ENCODE results near the gene AFTPH.
A peak's percentile ranks its signal among the peaks of the same experiment; 100 is the strongest.
"Not testable (repeated sequence)": the region's sequence is repeated elsewhere in the genome, so short reads cannot be mapped to it uniquely, and the experiment has no call there.

AFTPH gene

GRCh38 chr2:64493788-64494187 is 30.3 kb upstream of the AFTPH start:
- no peak overlapping the region for H3K4me3 ChIP-seq (ENCODE audit: low read depth, low read length)
- DNase-seq (ENCODE audit: low read depth): no peak

GRCh38 chr2:64498438-64498837 is 25.7 kb upstream of the AFTPH start:
- no peak for DNase-seq (ENCODE audit: low read depth)
- H3K4me3 ChIP-seq (ENCODE audit: low read depth, low read length): no peak overlapping the region

GRCh38 chr2:64500549-64500948 is 23.6 kb upstream of the AFTPH start:
- no peak overlapping the region for H3K4me3 ChIP-seq (ENCODE audit: low read depth, low read length)
- no peak for DNase-seq (ENCODE audit: low read depth)

- DNase-seq (ENCODE audit: low read depth): no peak
- H3K4me3 ChIP-seq (ENCODE audit: low read depth, low read length): no peak overlapping the region
Observed at GRCh38 chr2:64501946-64502345, 22.2 kb upstream of the AFTPH start.

- no peak for DNase-seq (ENCODE audit: low read depth)
- H3K4me3 ChIP-seq (ENCODE audit: low read depth, low read length): no peak overlapping the region
Observed at GRCh38 chr2:64502860-64503259, 21.3 kb upstream of the AFTPH start.

- no peak for DNase-seq (ENCODE audit: low read depth)
- no peak overlapping the region for H3K4me3 ChIP-seq (ENCODE audit: low read depth, low read length)
Observed at GRCh38 chr2:64504774-64505720, 19.1 kb upstream of the AFTPH start.

- DNase-seq (ENCODE audit: low read depth): no peak
- H3K4me3 ChIP-seq (ENCODE audit: low read depth, low read length): no peak overlapping the region
Observed at GRCh38 chr2:64506686-64507085, 17.4 kb upstream of the AFTPH start.

GRCh38 chr2:64514008-64514407 is 10.1 kb upstream of the AFTPH start:
- no peak overlapping the region for H3K4me3 ChIP-seq (ENCODE audit: low read depth, low read length)
- no peak for DNase-seq (ENCODE audit: low read depth)

GRCh38 chr2:64515086-64515485 is 9.0 kb upstream of the AFTPH start:
- H3K4me3 ChIP-seq (ENCODE audit: low read depth, low read length): no peak overlapping the region
- no peak for DNase-seq (ENCODE audit: low read depth)

GRCh38 chr2:64516651-64517510 is 7.2 kb upstream of the AFTPH start:
- no peak for DNase-seq (ENCODE audit: low read depth)

GRCh38 chr2:64517511-64517884 is 6.6 kb upstream of the AFTPH start:
- no peak overlapping the region for H3K4me3 ChIP-seq (ENCODE audit: low read depth, low read length)
- no peak for DNase-seq (ENCODE audit: low read depth)

More at GRCh38 chr2:64516651-64517510, 7.2 kb upstream of the AFTPH start:
- no peak overlapping the region for H3K4me3 ChIP-seq (ENCODE audit: low read depth, low read length)

GRCh38 chr2:64522843-64523428 is 1.2 kb upstream of the AFTPH start:
- peak overlapping the region; percentile 94 for H3K4me3 ChIP-seq (ENCODE audit: low read depth, low read length)
- DNase-seq (ENCODE audit: low read depth): peak; percentile 44

- DNase-seq (ENCODE audit: low read depth): no peak
- H3K4me3 ChIP-seq (ENCODE audit: low read depth, low read length): peak overlapping the region; percentile 94
Observed at GRCh38 chr2:64524604-64525316, 632 bp downstream of the AFTPH start.

- H3K4me3 ChIP-seq (ENCODE audit: low read depth, low read length): peak overlapping the region; percentile 94
- no peak for DNase-seq (ENCODE audit: low read depth)
Observed at GRCh38 chr2:64525317-64525613, 1.1 kb downstream of the AFTPH start.

GRCh38 chr2:64526034-64526433 is 1.9 kb downstream of the AFTPH start:
- no peak for DNase-seq (ENCODE audit: low read depth)
- no peak overlapping the region for H3K4me3 ChIP-seq (ENCODE audit: low read depth, low read length)

GRCh38 chr2:64530946-64531345 is 6.8 kb downstream of the AFTPH start:
- DNase-seq (ENCODE audit: low read depth); H3K4me3 ChIP-seq (ENCODE audit: low read depth, low read length): not testable (repeated sequence)

- DNase-seq (ENCODE audit: low read depth): no peak
- no peak overlapping the region for H3K4me3 ChIP-seq (ENCODE audit: low read depth, low read length)
Observed at GRCh38 chr2:64532030-64532429, 7.9 kb downstream of the AFTPH start.

GRCh38 chr2:64533882-64534281 is 9.8 kb downstream of the AFTPH start:
- H3K4me3 ChIP-seq (ENCODE audit: low read depth, low read length): no peak overlapping the region
- DNase-seq (ENCODE audit: low read depth): no peak

- no peak for DNase-seq (ENCODE audit: low read depth)
- no peak overlapping the region for H3K4me3 ChIP-seq (ENCODE audit: low read depth, low read length)
Observed at GRCh38 chr2:64534363-64534762, 10.2 kb downstream of the AFTPH start.

GRCh38 chr2:64535024-64535423 is 10.9 kb downstream of the AFTPH start:
- H3K4me3 ChIP-seq (ENCODE audit: low read depth, low read length): no peak overlapping the region
- no peak for DNase-seq (ENCODE audit: low read depth)

All from skeletal muscle cell (primary cell).